Activated CD4-positive, alpha-beta T cell treated with anti-CD3 and anti-CD28 coated beads, Interleukin-2, amount 50 U/mL, for 48 hours (primary cell): ENCODE data around the gene NMBR.
"Not testable (repeated sequence)": the region's sequence is repeated elsewhere in the genome, so short reads cannot be mapped to it uniquely, and the experiment has no call there.

Experiments used
- DNase-seq, 2 experiments: peaks; one replicate each; pipeline ENCODE4 v3.0.0-alpha.2; 2020

NMBR gene

GRCh38 chr6:142051404-142051803 lies 95.5 kb downstream of the NMBR start:
- no peak for DNase-seq

- no peak for DNase-seq
Measured at GRCh38 chr6:142048593-142048980, 98.3 kb downstream of the NMBR start.

GRCh38 chr6:142047934-142048592 lies 98.9 kb downstream of the NMBR start:
- no peak for DNase-seq

- no peak for DNase-seq
Measured at GRCh38 chr6:142045380-142046278, 101.3 kb downstream of the NMBR start.

- DNase-seq = no peak
Measured at GRCh38 chr6:142035890-142036289, 111.0 kb downstream of the NMBR start.

GRCh38 chr6:142031035-142031434 lies 115.9 kb downstream of the NMBR start:
- DNase-seq = no peak

- DNase-seq = no peak
Measured at GRCh38 chr6:142030115-142030619, 116.8 kb downstream of the NMBR start.

- DNase-seq = no peak
Measured at GRCh38 chr6:142028527-142028926, 118.4 kb downstream of the NMBR start.

GRCh38 chr6:142027804-142028203 lies 119.1 kb downstream of the NMBR start:
- not testable (repeated sequence) for DNase-seq

- no peak for DNase-seq
Measured at GRCh38 chr6:142027074-142027473, 119.8 kb downstream of the NMBR start.

- DNase-seq = no peak
Measured at GRCh38 chr6:142026471-142026870, 120.5 kb downstream of the NMBR start.
